Measurements from ENCODE around the gene RANBP3. TPM values are rescaled to one million over a fixed set of nuclear protein-coding genes. Genes with fewer than 3 reads are reported as not detected.

Gene RANBP3
- total RNA-seq, 4 donors from 2014 or later: 58.9 to 175 (median 65.0) TPM

- DNase-seq: no peak
- TF ChIP-seq CTCF (IDR thresholded peaks at IDR 0.05) (peak in 1 of 5 experiments; percentile 11), EP300 (IDR thresholded peaks at IDR 0.05; ENCODE audit: low read depth) (no peak)
- intact Hi-C loops (cut with DNase I; ENCODE audit: low total_unique reads) (no loop called here), in situ Hi-C loops (cut with MboI; ENCODE audit: low pct_ligation_motif_present in 1 of 4, low pct_unique_long_range_greater_than_20kb in 1 of 4, low sequenced_read_pairs in 3 of 4) (loop anchor here in 1 of 4 donors (10.0 kb wide), 1 partner anchor 216 kb away; the partner anchor contains the start of gene NRTN)
- Histone ChIP-seq H3K4me1 (no peaks in the 10 kb centered on the region), H3K27me3 (no peaks in the 10 kb centered on the region), H3K36me3 (no peaks in the 10 kb centered on the region), H3K4me3 (no peak overlapping the region), H3K9me3 (no peaks in the 10 kb centered on the region), H3K27ac (peak overlapping the region in 1 of 4 donors; percentile 21)
- WGBS, 2 donors (ENCODE audit: low coverage in 1 of 2): 40 to 67% methylated on average over 9 to 22 of the region's 22 CpGs
These were observed 43.2 kb upstream of the RANBP3 start for GRCh38 chr19:6020972-6021805.

GRCh38 chr19:6020166-6020882 is 42.4 kb upstream of the RANBP3 start:
- in situ Hi-C loops (cut with MboI; ENCODE audit: low pct_ligation_motif_present in 1 of 4, low pct_unique_long_range_greater_than_20kb in 1 of 4, low sequenced_read_pairs in 3 of 4) (loop anchor here in 1 of 4 donors (10.0 kb wide), 1 partner anchor 216 kb away; the partner anchor contains the start of gene NRTN), intact Hi-C loops (cut with DNase I; ENCODE audit: low total_unique reads) (no loop called here)
- H3K9me3 ChIP-seq: no peaks in the 10 kb centered on the region
- no peak overlapping the region for H3K4me3 ChIP-seq
- no peaks in the 10 kb centered on the region for H3K27me3 ChIP-seq
- 80% methylated on average over 20 of the region's 20 CpGs; no CpG with 5 or more reads in 1 of the 2 donors for WGBS, 2 donors (ENCODE audit: low coverage in 1 of 2)
- no peaks in the 10 kb centered on the region for H3K36me3 ChIP-seq
- peak overlapping the region in 1 of 4 donors; percentile 21 for H3K27ac ChIP-seq
- no peaks in the 10 kb centered on the region for H3K4me1 ChIP-seq
- TF ChIP-seq EP300 (IDR thresholded peaks at IDR 0.05; ENCODE audit: low read depth) (no peak), POLR2AphosphoS5 (IDR thresholded peaks at IDR 0.05) (no peak), CTCF (IDR thresholded peaks at IDR 0.05) (no peak), POLR2A (IDR thresholded peaks at IDR 0.05) (no peak)
- DNase-seq: no peak

- Histone ChIP-seq H3K36me3 (no peaks in the 10 kb centered on the region), H3K4me3 (no peak overlapping the region), H3K27ac (no peak overlapping the region), H3K9me3 (no peaks in the 10 kb centered on the region), H3K4me1 (no peaks in the 10 kb centered on the region), H3K27me3 (no peaks in the 10 kb centered on the region)
- DNase-seq: no peak
- 84 to 100% methylated on average over 1 to 10 of the region's 10 CpGs for WGBS, 2 donors (ENCODE audit: low coverage in 1 of 2)
- TF ChIP-seq EP300 (IDR thresholded peaks at IDR 0.05; ENCODE audit: low read depth): no peak
- intact Hi-C loops (cut with DNase I; ENCODE audit: low total_unique reads) (no loop called here), in situ Hi-C loops (cut with MboI; ENCODE audit: low pct_ligation_motif_present in 1 of 4, low pct_unique_long_range_greater_than_20kb in 1 of 4, low sequenced_read_pairs in 3 of 4) (no loop called here)
These were observed 40.8 kb upstream of the RANBP3 start for GRCh38 chr19:6018786-6019185.

GRCh38 chr19:6017576-6017975 is 39.6 kb upstream of the RANBP3 start:
- Histone ChIP-seq H3K36me3 (no peaks in the 10 kb centered on the region), H3K4me1 (no peaks in the 10 kb centered on the region), H3K27me3 (no peaks in the 10 kb centered on the region), H3K27ac (no peak overlapping the region), H3K4me3 (no peak overlapping the region), H3K9me3 (no peaks in the 10 kb centered on the region)
- no peak for DNase-seq
- intact Hi-C loops (cut with DNase I; ENCODE audit: low total_unique reads) (no loop called here), in situ Hi-C loops (cut with MboI; ENCODE audit: low pct_ligation_motif_present in 1 of 4, low pct_unique_long_range_greater_than_20kb in 1 of 4, low sequenced_read_pairs in 3 of 4) (no loop called here)
- 80 to 86% methylated on average over 1 to 11 of the region's 11 CpGs for WGBS, 2 donors (ENCODE audit: low coverage in 1 of 2)
- no peak for TF ChIP-seq CTCF (IDR thresholded peaks at IDR 0.05)
- no peak for TF ChIP-seq POLR2A (IDR thresholded peaks at IDR 0.05)
- TF ChIP-seq EP300 (IDR thresholded peaks at IDR 0.05; ENCODE audit: low read depth): no peak
- no peak for TF ChIP-seq POLR2AphosphoS5 (IDR thresholded peaks at IDR 0.05)
